ENCODE data around the gene PITRM1. TPM values are rescaled to one million over a fixed set of nuclear protein-coding genes. Genes with fewer than 3 reads are reported as not detected.

The PITRM1 gene
- total RNA-seq, 1 donor from 2014 or later = 60.2 TPM

DNA sequence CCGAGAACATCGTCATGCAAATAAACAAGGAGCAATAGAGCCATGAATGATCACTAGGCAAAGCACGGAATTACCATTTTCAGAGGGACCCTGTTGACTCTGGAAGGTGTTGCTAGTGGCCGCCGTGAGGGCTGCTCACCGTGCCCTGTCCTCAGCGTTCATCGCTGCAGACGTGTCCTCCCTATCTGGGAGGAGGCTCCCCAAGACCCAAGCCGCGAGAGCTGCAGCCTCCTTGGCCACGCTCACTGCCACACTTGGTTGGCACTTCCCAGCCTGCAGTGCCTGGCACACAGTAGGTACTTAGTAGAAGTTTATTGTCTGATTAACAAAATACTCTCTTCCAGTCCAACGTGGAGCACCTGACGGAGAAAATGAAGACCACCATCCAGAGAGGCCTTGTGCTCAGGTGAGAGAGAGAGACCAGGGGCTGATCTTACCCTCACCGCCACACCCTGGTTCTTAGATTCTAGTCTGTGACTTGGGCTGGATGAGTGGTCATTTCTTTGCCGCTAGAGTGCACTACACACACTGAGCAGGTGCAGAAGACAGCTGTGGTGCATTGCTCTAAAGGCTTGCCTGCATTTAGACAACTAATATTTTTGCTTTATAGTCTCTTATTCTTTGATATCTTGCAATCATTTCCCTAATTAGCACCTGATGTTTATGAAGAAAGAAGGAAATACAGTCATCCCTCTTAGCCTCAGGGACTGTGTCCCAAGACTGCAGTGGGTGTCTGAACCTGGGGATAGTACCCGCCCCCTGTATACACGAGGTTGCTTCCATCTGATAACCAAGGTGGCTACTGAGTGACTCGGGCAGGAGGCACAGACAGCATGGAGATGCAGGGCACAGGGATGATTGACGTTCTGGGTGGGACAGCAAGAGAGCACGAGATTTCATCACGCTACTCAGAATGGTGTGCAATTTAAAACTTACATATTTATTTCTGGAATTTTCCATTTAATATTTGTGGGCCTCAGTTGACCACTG is 40.3 kb downstream of the PITRM1 start:
- Histone ChIP-seq H3K4me1 (peaks cover under 1% of the 10 kb centered on the region), H3K27ac (no peak overlapping the region), H3K9me3 (no peaks in the 10 kb centered on the region), H3K4me3 (no peak overlapping the region), H3K36me3 (peaks cover 54% of the 10 kb centered on the region), H3K27me3 (ENCODE audit: low read depth) (no peaks in the 10 kb centered on the region)
- DNase-seq (no peak), ATAC-seq (no peak)
- TF ChIP-seq, protein P1, sequence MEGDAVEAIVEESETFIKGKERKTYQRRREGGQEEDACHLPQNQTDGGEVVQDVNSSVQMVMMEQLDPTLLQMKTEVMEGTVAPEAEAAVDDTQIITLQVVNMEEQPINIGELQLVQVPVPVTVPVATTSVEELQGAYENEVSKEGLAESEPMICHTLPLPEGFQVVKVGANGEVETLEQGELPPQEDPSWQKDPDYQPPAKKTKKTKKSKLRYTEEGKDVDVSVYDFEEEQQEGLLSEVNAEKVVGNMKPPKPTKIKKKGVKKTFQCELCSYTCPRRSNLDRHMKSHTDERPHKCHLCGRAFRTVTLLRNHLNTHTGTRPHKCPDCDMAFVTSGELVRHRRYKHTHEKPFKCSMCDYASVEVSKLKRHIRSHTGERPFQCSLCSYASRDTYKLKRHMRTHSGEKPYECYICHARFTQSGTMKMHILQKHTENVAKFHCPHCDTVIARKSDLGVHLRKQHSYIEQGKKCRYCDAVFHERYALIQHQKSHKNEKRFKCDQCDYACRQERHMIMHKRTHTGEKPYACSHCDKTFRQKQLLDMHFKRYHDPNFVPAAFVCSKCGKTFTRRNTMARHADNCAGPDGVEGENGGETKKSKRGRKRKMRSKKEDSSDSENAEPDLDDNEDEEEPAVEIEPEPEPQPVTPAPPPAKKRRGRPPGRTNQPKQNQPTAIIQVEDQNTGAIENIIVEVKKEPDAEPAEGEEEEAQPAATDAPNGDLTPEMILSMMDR (IDR thresholded peaks at IDR 0.05) = no peak
- intact Hi-C loops (cut with DNase I) = no loop called here

DNA sequence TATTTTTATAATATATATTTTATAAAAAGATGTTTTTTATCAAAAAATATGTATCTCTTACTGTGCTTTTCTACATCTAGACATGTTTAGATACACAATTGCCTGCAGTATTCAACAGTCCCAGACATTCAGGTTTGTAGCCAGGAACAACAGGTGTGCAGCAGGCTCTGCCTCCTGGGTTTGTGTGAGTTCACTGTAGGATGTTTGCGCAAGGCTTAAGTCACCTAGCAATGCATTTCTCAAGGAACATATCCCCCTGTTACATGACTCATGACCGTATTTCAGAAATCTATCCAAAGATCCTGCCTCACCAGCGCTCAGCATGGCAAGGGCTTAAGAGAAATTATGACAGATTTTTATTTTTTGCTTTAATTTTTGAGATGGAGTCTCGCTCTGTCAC is 41.5 kb downstream of the PITRM1 start:
- Histone ChIP-seq H3K4me3 (no peak overlapping the region), H3K4me1 (peaks cover 12% of the 10 kb centered on the region), H3K27ac (no peak overlapping the region), H3K9me3 (no peaks in the 10 kb centered on the region), H3K36me3 (peaks cover 42% of the 10 kb centered on the region), H3K27me3 (ENCODE audit: low read depth) (no peaks in the 10 kb centered on the region)
- TF ChIP-seq, protein P1 (IDR thresholded peaks at IDR 0.05) = no peak
- ATAC-seq (no peak), DNase-seq (no peak)
- intact Hi-C loops (cut with DNase I) = no loop called here

DNA sequence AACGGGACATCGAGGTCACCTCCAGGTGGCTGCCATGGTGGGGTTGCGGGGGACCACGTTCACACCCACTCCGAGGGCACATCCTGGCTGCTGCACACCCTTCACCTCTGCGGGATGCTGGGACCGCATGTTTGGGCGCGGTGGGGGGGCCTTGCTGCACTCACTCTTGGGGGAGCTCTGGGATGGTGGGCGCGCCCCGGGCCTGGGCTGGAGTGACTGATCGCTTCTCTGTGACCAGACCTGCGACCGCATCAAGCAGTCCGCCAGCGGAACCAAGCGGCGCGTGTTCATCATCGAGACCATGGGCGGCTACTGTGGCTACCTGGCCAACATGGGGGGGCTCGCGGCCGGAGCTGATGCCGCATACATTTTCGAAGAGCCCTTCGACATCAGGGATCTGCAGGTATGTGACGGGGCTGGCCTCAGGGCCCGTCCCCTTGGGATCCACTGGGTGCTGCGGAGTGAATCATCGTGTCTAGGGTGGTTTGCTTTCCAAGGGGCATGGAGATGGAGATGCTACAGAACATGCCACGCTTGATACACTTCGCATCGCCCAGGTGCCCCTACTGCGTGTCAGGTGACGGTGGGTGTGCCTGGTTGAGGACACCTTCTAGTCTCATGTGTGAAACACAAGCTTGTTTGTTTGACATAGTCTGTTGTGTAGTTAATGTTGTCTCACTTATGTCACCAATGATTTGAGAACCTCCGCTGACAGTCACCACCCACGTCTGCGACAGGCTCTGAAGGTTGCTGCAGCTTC is 42.8 kb downstream of the PITRM1 start:
- ATAC-seq = no peak
- Histone ChIP-seq H3K4me3 (no peak overlapping the region), H3K36me3 (peaks cover 28% of the 10 kb centered on the region), H3K27ac (no peak overlapping the region), H3K4me1 (peaks cover 12% of the 10 kb centered on the region), H3K27me3 (ENCODE audit: low read depth) (no peaks in the 10 kb centered on the region), H3K9me3 (no peaks in the 10 kb centered on the region)
- intact Hi-C loops (cut with DNase I) = no loop called here
- DNase-seq = no peak
- TF ChIP-seq, protein P1 (IDR thresholded peaks at IDR 0.05) = no peak

DNA sequence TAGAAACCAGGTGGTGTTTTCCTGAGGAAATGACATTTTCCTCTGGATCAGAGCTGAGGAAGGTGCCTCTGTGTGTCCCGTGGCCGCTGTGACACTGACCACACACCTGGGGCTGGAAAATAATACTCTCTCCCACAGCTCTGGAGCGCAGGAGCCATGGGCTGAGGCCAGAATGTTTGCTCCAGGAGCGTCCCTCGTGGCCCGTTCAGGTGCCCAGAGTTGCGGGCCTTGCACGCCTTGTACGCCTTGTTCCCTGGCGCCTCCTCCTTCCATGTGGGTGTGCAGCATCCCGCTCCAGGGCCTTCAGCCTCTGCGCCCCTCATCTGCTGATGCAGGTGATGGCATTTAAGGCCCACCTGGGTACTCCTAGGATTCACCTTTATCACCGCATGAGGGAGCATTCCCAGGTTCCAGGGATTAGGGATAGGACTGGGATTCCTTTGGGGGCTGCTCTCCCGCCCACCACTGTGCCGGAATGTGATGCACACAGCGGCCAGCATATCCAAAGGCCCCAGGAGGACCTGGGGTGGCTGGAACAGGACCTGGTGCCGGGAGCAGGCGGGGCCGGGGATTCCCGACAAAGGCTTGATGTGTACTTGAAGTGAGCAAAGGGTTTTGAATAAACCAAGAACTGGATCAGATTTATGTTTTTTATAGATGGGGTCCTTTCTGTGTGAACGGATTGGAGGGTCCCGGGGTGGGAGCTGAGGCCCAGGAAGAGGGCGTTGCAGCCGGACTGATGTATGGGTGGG is 44.0 kb downstream of the PITRM1 start:
- intact Hi-C loops (cut with DNase I) = no loop called here
- Histone ChIP-seq H3K4me3 (no peak overlapping the region), H3K36me3 (peaks cover 16% of the 10 kb centered on the region), H3K4me1 (peaks cover 12% of the 10 kb centered on the region), H3K27ac (no peak overlapping the region), H3K27me3 (ENCODE audit: low read depth) (no peaks in the 10 kb centered on the region), H3K9me3 (no peaks in the 10 kb centered on the region)
- DNase-seq (no peak), ATAC-seq (no peak)
- TF ChIP-seq, protein P1 (IDR thresholded peaks at IDR 0.05) = no peak

DNA sequence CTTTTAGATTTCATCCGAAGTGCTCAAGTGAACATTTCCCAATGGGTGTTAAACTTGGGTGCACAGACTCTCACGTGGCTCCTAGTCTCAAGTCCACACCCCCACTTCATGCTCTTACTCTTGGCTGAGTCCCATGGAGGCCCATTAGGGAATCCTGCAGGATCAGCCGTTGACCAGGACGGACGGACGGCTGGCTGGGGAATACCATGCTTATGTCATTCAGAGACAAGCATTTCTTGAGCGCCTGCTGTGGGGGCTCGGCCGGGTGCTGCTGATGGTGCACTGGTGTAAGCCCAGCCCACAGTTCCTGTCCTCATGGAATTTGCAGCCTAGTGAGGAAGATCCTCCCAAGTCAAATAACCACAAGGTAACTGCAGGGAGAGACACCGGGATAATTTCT is 44.7 kb downstream of the PITRM1 start:
- ATAC-seq = no peak
- H3K9me3 ChIP-seq = no peaks in the 10 kb centered on the region
- no peak for DNase-seq
- no peak overlapping the region for H3K4me3 ChIP-seq
- H3K27ac ChIP-seq = no peak overlapping the region
- H3K36me3 ChIP-seq = peaks cover 13% of the 10 kb centered on the region
- TF ChIP-seq, protein P1 (IDR thresholded peaks at IDR 0.05) = no peak
- intact Hi-C loops (cut with DNase I) = no loop called here
- H3K4me1 ChIP-seq = peaks cover 12% of the 10 kb centered on the region
- no peaks in the 10 kb centered on the region for H3K27me3 ChIP-seq (ENCODE audit: low read depth)

All from lower lobe of right lung (tissue), 2 donors.